ENCODE measurements around the gene NCBP2. TPM values are rescaled to one million over a fixed set of nuclear protein-coding genes. Genes with fewer than 3 reads are reported as not detected.

The NCBP2 gene
- total RNA-seq, 2 experiments from 2014 or later, result 54.6 to 55.6 TPM

DNA sequence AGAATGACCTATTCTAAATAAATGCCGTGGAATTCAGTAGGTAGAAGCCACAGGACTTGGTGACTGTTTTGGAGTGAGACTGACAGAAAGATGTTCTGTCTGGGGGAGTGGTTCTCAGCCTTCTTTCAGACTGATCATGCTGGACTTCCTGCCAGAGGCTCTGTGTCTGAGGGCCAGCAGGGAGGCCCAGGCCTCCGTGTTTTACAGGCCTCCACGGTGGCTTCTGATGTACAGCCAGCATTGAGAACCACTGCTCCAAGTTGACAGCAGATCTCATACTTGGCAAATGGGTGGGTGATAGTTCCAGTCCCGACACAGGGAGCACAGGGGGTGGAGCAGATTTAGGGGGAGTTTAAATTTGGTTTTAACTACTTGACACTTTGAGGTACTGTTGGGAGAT, 33.0 kb upstream of the NCBP2 start:
- Mint-ChIP-seq H3K36me3 (ENCODE audit: low read depth) (no peaks in the 10 kb centered on the region), H3K27ac (no peak overlapping the region), H3K9me3 (no peaks in the 10 kb centered on the region), H3K4me1 (peaks cover 9% of the 10 kb centered on the region), H3K27me3 (peaks cover 8% of the 10 kb centered on the region), H3K4me3 (no peak overlapping the region)
- CTCF ChIA-PET, result no interaction called here
- POLR2A ChIA-PET, result no interaction called here
- no peak for DNase-seq

- Mint-ChIP-seq H3K27me3 (peaks cover 11% of the 10 kb centered on the region), H3K9me3 (no peaks in the 10 kb centered on the region), H3K4me1 (peaks cover 11% of the 10 kb centered on the region), H3K36me3 (ENCODE audit: low read depth) (no peaks in the 10 kb centered on the region), H3K27ac (no peak overlapping the region), H3K4me3 (no peak overlapping the region)
- POLR2A ChIA-PET, result no interaction called here
- DNase-seq, result no peak
- CTCF ChIA-PET, result no interaction called here
Observed at GRCh38 chr3:196974661-196975060, 32.3 kb upstream of the NCBP2 start.

DNA sequence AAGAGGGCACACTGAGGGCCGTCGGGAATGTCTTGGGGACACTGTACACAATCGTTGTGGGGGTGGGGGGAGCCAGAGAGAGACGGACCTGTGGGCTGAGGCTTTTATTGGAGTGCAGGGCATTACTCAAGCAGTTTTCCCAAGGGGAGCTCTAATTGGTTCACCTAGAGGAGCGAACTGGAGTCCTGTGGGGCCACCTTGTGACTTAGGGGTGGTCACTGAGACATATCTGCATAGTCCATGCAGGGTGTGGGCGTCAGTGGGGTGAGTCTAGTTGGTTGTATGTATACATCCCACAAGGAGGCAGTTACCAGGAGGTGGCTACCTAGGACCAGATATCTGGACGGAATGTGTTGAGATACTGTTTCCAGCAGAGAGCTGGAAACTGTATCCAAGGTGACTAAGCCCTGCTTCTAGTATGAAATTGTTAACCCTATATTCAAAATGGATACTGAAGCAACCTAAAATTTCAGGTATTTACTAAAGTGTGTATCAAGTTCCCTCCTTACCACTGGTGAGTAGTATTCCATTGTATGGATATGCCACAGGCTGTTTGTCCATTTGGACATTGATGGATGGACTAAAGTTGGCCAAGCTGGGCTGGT, 28.9 kb upstream of the NCBP2 start:
- Mint-ChIP-seq H3K4me1 (peaks cover 12% of the 10 kb centered on the region), H3K4me3 (no peak overlapping the region), H3K36me3 (ENCODE audit: low read depth) (peaks cover 7% of the 10 kb centered on the region), H3K9me3 (no peaks in the 10 kb centered on the region), H3K27me3 (peaks cover 11% of the 10 kb centered on the region), H3K27ac (no peak overlapping the region)
- POLR2A ChIA-PET, result interaction anchor here (1.4 to 4.4 kb wide), 2 partner anchors 29 to 32 kb away, joined by 4 to 32 read pairs; partner anchors contain the start of gene NCBP2
- CTCF ChIA-PET, result interaction anchor here (1.0 to 1.9 kb wide), 4 partner anchors 13 to 447 kb away, joined by 3 to 8 read pairs (median 5); no protein-coding TSS in a partner anchor
- no peak for DNase-seq

DNA sequence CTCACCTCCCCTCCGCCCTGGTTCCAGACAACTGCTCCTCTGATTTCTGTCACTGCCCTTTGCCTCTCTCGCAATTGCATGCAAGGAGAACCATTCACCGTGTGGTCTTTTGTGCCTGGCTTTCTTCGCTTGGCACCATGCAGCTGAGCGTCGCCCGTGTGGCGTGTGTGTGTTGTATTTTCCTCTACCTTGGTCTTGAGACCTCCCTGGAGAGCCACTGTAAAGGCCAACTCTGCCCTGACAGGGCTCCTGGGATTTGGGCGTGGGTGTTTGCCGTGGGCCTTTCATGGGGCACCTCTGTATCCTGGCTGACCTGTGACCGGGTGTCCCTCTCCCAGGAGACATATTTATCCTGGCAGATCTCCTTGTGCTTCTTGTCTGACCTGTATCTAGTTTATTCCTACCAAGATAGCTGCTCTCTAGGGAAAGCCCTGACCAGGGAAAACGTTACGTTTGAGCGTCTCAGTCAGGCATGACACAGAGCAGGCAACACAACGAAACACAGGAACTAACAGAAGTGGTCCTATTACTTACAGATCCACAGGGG, 28.3 kb upstream of the NCBP2 start:
- Mint-ChIP-seq H3K4me3 (peak overlapping the region; percentile 58), H3K36me3 (ENCODE audit: low read depth) (peaks cover 12% of the 10 kb centered on the region), H3K4me1 (peaks cover 12% of the 10 kb centered on the region), H3K9me3 (no peaks in the 10 kb centered on the region), H3K27me3 (peaks cover 11% of the 10 kb centered on the region), H3K27ac (peak overlapping the region; percentile 24)
- DNase-seq, result no peak
- POLR2A ChIA-PET, result interaction anchor here (1.4 to 4.4 kb wide), 2 partner anchors 29 to 33 kb away, joined by 4 to 32 read pairs; partner anchors contain the start of gene NCBP2
- CTCF ChIA-PET, result interaction anchor here (1.0 to 1.9 kb wide), 8 partner anchors 13 to 446 kb away, joined by 3 to 8 read pairs (median 4); no protein-coding TSS in a partner anchor

DNA sequence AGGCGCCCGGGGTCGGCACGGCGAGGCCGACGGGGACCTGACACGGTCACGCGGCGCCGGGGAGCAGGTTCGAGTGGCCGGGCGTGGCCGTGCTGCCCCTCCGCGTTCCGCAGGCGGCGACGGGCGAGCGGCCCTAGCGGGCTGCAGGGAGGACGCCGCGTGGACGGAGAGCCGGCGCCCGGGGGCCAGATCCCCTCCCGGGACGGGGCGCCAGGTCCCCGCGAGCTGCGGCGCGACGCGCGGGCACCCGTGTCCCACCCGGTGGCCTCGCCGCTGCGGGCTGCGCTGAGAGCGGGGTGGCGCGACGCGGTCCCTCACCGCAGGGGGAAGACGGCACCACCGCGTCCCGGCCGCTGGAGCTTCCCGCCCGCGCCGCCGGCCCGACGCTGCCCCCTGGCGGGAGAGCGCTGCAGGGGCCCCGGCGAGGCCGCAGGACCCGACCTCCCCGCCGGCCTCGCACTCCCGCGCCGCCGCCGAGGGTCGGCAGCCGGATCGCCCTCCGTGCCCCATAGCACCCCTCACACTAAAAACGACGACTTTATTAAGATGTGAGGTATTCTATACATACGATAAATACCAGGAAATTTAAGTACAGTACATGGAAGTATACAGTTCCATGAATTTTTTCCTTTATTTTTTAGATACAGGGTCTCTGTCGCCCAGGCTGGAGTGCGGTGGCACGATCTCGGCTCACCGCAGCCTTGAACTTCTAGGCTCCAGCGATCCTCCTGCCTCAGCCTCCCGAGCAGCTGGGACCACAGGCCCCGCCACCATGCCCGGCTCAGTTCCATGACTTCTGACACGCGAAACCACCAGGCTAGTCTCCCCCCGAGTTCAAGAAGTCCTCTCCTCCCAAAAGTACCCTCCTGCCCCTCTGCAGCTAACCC, 27.6 kb upstream of the NCBP2 start:
- ChIA-PET POLR2A (interaction anchor here (0.7 to 4.4 kb wide), 6 partner anchors 28 to 358 kb away, joined by 3 to 32 read pairs (median 6); partner anchors contain the start of genes NCBP2 and SENP5), CTCF (interaction anchor here (0.6 to 1.9 kb wide), 15 partner anchors 14 to 653 kb away, joined by 3 to 7 read pairs (median 3); partner anchors contain the start of gene MELTF)
- H3K36me3 Mint-ChIP-seq (ENCODE audit: low read depth), result peaks cover 12% of the 10 kb centered on the region
- no peaks in the 10 kb centered on the region for H3K9me3 Mint-ChIP-seq
- H3K4me3 Mint-ChIP-seq, result peak overlapping the region; percentile 58
- peak; percentile 73 for DNase-seq
- H3K27ac Mint-ChIP-seq, result peak overlapping the region; percentile 49
- peaks cover 12% of the 10 kb centered on the region for H3K4me1 Mint-ChIP-seq
- H3K27me3 Mint-ChIP-seq, result peaks cover 11% of the 10 kb centered on the region

DNA sequence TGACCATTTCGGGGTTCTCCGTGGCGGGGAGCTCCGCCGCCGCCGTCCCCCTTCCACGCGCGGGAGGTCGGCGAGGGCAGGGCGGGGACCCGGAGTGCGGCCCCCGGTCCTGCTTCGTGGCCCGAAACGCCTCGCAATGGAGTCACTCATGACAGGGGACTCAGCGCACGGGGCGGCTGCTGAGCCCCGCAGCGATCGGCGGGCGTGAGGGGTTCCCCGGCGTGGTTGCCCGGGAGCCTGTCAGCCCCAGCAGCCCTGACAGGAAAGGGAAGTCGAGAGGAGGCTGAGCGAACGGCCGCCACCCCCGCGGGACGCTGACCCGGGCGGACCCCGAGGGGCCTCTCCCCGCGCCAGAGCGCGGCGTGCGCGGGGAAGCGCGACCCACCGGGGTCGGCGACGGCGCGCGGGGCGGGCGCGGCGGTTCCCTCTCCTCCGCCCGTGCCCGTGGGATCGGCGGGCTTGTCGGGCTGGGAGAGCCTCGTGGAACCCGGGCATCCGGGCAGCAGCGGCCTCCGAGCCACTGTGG, 26.9 kb upstream of the NCBP2 start:
- Mint-ChIP-seq H3K27me3 (peaks cover 11% of the 10 kb centered on the region), H3K27ac (no peak overlapping the region), H3K4me1 (peaks cover 12% of the 10 kb centered on the region), H3K4me3 (peak overlapping the region; percentile 81), H3K9me3 (no peaks in the 10 kb centered on the region), H3K36me3 (ENCODE audit: low read depth) (peaks cover 12% of the 10 kb centered on the region)
- ChIA-PET POLR2A (interaction anchor here (1.0 to 4.4 kb wide), 4 partner anchors 27 to 357 kb away, joined by 3 to 32 read pairs (median 9); partner anchors contain the start of genes NCBP2 and SENP5), CTCF (interaction anchor here (0.6 to 1.9 kb wide), 13 partner anchors 15 to 652 kb away, joined by 3 to 7 read pairs (median 3); partner anchors contain the start of gene MELTF)
- DNase-seq, result peak; percentile 54

DNA sequence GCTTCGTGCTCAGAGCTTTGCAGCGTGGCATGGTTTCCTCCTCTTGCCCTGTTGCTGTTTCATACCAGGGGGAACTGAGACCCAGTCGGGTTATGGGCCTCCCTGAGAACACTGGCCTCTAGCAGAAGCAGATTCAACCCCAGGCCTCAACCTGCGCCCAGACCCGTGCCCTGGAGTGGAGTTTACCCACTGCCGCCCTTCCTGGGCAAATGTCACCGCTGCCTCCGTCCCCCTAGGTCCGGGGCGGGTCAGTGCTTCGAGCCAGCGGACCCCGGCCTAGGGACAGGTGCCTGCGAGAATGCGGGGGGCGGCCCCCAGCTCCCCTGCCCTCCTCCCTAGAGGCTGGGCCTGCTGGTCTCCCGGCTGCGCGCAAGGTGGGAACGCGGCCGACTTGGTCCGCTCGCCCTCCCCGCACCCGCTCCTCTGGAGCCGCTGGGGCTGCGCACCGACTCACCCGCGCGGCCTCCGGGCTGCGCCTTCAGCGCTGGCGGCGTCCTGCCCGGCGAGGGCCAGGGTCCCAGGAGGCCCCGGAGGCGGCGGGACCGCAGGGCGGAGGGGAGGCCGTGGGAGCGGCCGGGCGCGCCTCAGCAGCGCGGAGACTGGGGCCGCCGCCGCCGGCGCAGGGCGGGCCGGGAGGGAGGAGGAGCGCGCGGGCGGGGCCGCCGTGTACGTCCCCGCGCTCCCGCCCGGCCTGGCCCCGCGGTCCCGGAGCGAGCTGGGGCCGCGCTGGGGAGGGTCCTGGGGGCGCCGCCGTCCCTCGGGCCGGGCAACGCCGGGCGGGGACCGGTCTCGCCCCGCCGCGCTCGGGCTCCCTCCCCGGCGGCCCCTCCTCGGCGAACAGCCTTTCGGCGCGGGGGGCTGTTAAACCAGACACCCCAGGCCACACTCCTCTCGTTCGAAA, 26.2 kb upstream of the NCBP2 start, which contains the start of gene PIGZ:
Gene PIGZ (minus strand): TSS at position 601 of the 901 bp plus-strand sequence. CDS start 16,802 bp downstream, outside the sequence.
- peak; percentile 54 for DNase-seq
- no peaks in the 10 kb centered on the region for H3K9me3 Mint-ChIP-seq
- H3K27ac Mint-ChIP-seq, result no peak within 1 kb of the TSS
- H3K36me3 Mint-ChIP-seq (ENCODE audit: low read depth), result peaks cover 12% of the 10 kb centered on the region
- POLR2A ChIA-PET, result interaction anchor here (0.9 to 4.4 kb wide), 4 partner anchors 26 to 356 kb away, joined by 3 to 32 read pairs (median 9); partner anchors contain the start of genes NCBP2 and SENP5
- H3K27me3 Mint-ChIP-seq, result peaks cover 11% of the 10 kb centered on the region
- peaks cover 12% of the 10 kb centered on the region for H3K4me1 Mint-ChIP-seq
- H3K4me3 Mint-ChIP-seq, result peak within 1 kb of the TSS; percentile 81
- CTCF ChIA-PET, result interaction anchor here (1.0 kb wide), 1 partner anchor 26 kb away, joined by 3 read pairs; the partner anchor contains the start of gene NCBP2

DNA sequence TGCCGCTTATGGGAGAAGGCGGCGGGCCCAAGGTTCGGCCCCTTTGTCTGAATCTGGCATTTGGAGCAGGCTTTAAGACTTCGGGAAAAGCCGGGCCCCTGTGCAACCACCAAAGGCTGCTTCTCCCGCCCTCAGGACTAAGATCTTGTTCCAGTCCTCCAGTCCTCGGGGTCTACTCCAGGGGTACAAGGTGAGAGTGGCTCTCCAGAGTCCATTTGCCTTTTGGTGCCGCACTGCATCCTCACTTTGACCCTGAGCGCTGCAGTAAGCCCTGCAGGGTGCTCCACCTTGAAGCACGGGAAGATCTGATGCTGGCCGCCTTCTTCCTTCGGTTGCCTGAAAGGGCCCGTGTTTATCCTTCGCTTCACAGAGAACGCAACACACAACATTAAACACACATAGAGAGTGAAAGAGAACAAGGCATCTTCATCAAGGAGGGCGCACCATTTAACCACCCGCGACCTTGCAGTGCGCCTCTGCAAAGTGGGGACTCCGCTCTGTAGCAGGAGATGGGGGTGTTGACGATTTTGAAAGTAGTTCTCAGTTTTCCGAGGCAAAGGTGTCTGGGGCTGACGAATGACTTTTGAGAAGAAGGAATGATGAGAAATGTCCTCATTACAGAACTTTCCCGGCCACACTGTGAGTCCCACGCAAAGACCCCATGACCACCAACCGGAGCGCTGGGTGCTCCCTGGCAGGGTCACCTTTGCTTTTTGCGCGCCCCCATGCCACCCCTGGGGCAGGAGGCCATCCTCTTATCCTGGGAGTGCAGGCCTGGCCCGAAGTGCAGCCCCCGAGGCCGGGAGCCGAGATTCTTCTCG, 25.3 kb upstream of the NCBP2 start:
- ChIA-PET CTCF (interaction anchor here (1.0 kb wide), 1 partner anchor 25 kb away, joined by 3 read pairs; the partner anchor contains the start of gene NCBP2), POLR2A (interaction anchor here (0.9 to 4.4 kb wide), 2 partner anchors 26 to 355 kb away, joined by 3 to 32 read pairs; partner anchors contain the start of gene NCBP2)
- Mint-ChIP-seq H3K27me3 (peaks cover 11% of the 10 kb centered on the region), H3K4me1 (peaks cover 12% of the 10 kb centered on the region), H3K9me3 (no peaks in the 10 kb centered on the region), H3K36me3 (ENCODE audit: low read depth) (peaks cover 12% of the 10 kb centered on the region), H3K27ac (no peak overlapping the region), H3K4me3 (peak overlapping the region; percentile 70)
- DNase-seq, result no peak

DNA sequence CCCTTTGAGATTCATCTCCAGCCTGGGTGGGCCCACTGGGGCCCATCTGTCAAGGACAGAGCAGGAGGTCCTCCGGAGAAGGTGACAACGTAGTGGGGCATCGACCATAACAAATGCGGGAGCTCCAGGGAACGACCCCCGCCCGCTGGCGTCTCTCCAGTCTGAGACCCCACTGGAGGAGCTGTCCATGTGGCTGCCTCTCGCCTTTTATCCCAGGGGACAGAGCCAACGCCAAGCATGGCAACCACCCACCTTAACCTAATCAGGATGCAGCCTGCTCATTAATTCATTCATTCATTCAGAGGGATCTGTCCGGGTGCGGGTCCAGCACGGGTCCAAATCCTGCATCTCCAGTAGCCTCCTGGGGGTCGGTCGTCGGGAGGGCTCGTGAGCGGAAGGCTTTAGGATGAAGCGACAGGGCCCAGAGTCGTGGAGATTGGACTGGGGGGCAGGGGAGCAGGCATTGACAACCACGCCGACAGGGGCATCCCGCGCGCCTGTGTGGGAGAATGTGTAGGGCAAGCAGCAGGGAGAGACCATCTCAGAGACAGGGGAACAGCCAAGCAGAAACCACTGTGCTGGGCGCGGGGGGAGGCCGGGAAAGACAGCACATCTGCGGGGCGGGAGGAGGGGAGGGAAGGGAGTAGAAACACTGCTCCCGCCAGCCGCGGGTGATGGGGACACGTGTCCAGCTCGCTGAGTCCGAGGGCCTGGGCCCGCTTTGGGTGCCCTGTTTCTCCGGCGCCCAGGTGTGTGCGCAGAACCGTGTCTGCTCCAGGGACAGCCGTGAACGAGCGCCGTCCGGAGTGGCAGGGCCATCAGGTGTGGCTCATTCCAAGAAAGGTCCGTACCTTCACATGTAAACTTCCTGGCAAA, 24.4 kb upstream of the NCBP2 start:
- DNase-seq, result no peak
- peaks cover 11% of the 10 kb centered on the region for H3K27me3 Mint-ChIP-seq
- peaks cover 12% of the 10 kb centered on the region for H3K36me3 Mint-ChIP-seq (ENCODE audit: low read depth)
- H3K4me1 Mint-ChIP-seq, result peaks cover 12% of the 10 kb centered on the region
- ChIA-PET CTCF (no interaction called here), POLR2A (interaction anchor here (0.7 kb wide), 1 partner anchor 99 kb away, joined by 3 read pairs; the partner anchor contains the start of gene SENP5)
- H3K9me3 Mint-ChIP-seq, result no peaks in the 10 kb centered on the region
- H3K27ac Mint-ChIP-seq, result no peak overlapping the region
- no peak overlapping the region for H3K4me3 Mint-ChIP-seq

DNA sequence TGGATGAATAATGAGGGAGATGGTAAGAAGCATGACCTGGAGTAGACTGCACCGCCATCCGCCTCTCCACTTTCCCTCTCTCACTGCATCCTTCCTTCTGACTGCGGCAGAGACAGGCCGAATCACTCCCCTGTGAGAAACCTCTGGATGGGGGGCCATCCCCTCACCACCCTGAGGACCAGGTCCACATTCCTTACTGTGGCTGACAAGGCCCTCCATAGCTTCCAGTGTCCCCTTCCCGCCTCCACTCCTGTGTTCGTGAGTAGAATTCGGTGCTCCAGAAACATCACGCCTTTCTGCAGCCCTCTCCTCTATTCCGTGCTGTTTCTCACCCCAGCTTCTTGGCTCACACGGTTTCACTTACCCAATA, 23.5 kb upstream of the NCBP2 start:
- no peak for DNase-seq
- H3K9me3 Mint-ChIP-seq, result no peaks in the 10 kb centered on the region
- ChIA-PET CTCF (no interaction called here), POLR2A (no interaction called here)
- H3K27me3 Mint-ChIP-seq, result peaks cover 7% of the 10 kb centered on the region
- no peak overlapping the region for H3K27ac Mint-ChIP-seq
- no peak overlapping the region for H3K4me3 Mint-ChIP-seq
- peaks cover 12% of the 10 kb centered on the region for H3K4me1 Mint-ChIP-seq
- peaks cover 12% of the 10 kb centered on the region for H3K36me3 Mint-ChIP-seq (ENCODE audit: low read depth)
